ENCODE data around the gene KIFC1. TPM values are rescaled to one million over a fixed set of nuclear protein-coding genes. Genes with fewer than 3 reads are reported as not detected.
"Not testable (repeated sequence)": the region's sequence is repeated elsewhere in the genome, so short reads cannot be mapped to it uniquely, and the experiment has no call there.

Gene KIFC1
- 10 to 100 TPM in 1 of 4 donors, 1 to 10 TPM in 3; 4.1 to 14.6 (median 9.3) TPM for total RNA-seq

- TF ChIP-seq POLR2A (IDR thresholded peaks at IDR 0.05) = no peak
- TF ChIP-seq, protein P1, sequence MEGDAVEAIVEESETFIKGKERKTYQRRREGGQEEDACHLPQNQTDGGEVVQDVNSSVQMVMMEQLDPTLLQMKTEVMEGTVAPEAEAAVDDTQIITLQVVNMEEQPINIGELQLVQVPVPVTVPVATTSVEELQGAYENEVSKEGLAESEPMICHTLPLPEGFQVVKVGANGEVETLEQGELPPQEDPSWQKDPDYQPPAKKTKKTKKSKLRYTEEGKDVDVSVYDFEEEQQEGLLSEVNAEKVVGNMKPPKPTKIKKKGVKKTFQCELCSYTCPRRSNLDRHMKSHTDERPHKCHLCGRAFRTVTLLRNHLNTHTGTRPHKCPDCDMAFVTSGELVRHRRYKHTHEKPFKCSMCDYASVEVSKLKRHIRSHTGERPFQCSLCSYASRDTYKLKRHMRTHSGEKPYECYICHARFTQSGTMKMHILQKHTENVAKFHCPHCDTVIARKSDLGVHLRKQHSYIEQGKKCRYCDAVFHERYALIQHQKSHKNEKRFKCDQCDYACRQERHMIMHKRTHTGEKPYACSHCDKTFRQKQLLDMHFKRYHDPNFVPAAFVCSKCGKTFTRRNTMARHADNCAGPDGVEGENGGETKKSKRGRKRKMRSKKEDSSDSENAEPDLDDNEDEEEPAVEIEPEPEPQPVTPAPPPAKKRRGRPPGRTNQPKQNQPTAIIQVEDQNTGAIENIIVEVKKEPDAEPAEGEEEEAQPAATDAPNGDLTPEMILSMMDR (IDR thresholded peaks at IDR 0.05) = peak in 2 of 3 donors; percentile 78 to 99
- H3K4me3 ChIP-seq (ENCODE audit: low read depth, poor library complexity, severe bottlenecking) = peak within 1 kb of the TSS; percentile 17
- intact Hi-C loops (cut with DNase I; ENCODE audit: low total_unique reads) = no loop called here
- 0% methylated on average over 29 to 54 of the region's 67 CpGs for WGBS, 2 donors
- peak; percentile 99 to 100 for DNase-seq (ENCODE audit: low spot score in 2 of 2)
Observed at GRCh38 chr6:33391278-33391921, at the start of gene KIFC1. TSS of gene KIFC1 (plus strand) at chr6:33391823. CDS start at chr6:33391986, 163 bp downstream.

- DNase-seq (ENCODE audit: low spot score in 2 of 2); intact Hi-C loops (cut with DNase I; ENCODE audit: low total_unique reads): not testable (repeated sequence)
- WGBS, 2 donors = 91% methylated on average over 7 of the region's 7 CpGs
Observed at GRCh38 chr6:33343606-33343952, 48.0 kb upstream of the KIFC1 start.

GRCh38 chr6:33343953-33344611 is 47.5 kb upstream of the KIFC1 start:
- WGBS, 2 donors = 76 to 82% methylated on average over 6 of the region's 6 CpGs
- DNase-seq (ENCODE audit: low spot score in 2 of 2) = no peak
- TF ChIP-seq, protein P1 (IDR thresholded peaks at IDR 0.05) = no peak
- no peak for TF ChIP-seq POLR2A (IDR thresholded peaks at IDR 0.05)
- H3K4me3 ChIP-seq (ENCODE audit: low read depth, poor library complexity, severe bottlenecking) = no peak overlapping the region
- intact Hi-C loops (cut with DNase I; ENCODE audit: low total_unique reads) = no loop called here

More at GRCh38 chr6:33343606-33343952, 48.0 kb upstream of the KIFC1 start:
- H3K4me3 ChIP-seq (ENCODE audit: low read depth, poor library complexity, severe bottlenecking) = not testable (repeated sequence)

DNA sequence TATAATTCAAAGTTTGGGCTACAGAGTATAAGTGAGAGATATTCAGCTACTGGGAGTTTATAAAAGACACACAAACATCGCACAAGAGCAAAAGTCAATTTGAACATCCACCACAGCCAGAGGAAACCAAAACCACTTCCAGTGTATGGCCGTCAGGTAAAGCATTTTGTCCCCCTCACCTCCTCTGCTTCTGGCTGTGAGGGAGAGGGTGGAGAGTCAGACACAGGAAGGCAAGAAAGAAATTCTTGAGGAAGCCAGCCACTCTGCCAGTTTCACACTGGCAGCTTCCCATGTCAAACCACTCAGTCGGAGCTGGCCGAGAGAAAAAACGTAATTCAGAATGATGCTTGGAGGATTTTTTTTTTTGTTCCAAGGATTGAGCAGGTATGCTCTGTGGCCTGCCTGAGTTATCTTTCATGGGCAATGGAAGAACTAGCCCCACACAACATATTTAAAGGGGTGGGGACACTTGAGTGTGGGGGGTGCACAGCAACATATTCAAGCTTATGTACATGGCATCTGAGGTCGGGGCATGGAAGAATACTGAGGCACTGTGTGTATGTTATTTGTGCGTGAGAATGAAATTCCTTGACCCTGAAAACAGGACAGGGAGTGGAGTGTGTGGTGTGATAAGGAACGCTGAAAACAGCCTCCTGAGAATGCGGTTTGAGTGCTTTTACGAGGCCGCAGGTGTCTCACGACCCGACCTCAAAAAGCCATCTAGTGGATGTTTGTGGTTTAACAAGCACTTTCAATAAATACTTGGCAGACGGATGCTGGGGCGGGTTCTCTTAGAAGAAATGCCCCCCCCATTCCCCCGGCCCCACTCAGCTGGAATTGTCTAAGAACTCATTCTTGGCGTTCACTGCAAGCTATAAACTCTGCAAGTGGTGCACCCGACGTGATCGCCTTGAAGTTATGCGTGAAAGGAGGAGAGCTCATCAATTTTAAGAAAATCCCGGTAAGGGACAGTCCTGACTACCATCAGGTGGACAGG is 46.6 kb upstream of the KIFC1 start:
- intact Hi-C loops (cut with DNase I; ENCODE audit: low total_unique reads) = no loop called here
- no peak overlapping the region for H3K4me3 ChIP-seq (ENCODE audit: low read depth, poor library complexity, severe bottlenecking)
- 20% methylated on average over 22 of the region's 22 CpGs for WGBS, 2 donors
- DNase-seq (ENCODE audit: low spot score in 2 of 2) = peak; percentile 61 to 93
- TF ChIP-seq, protein P1 (IDR thresholded peaks at IDR 0.05) = no peak

DNA sequence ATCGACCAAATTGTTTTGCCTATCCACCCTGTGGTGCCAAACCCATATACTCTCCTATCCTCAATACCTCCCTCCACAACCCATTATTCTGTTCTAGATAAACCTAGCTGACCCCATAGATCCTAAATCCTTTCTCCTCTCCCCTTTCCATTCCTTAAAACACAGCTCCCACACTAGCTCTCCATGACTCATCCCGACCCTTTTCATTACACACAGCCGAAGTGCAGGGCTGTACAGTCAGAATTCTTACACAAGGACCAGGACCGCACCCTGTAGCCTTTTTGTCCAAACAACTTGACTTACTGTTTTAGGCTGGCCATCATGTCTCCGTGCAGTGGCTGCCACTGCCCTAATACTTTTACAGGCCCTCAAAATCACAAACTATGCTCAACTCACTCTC is 44.7 kb upstream of the KIFC1 start:
- intact Hi-C loops (cut with DNase I; ENCODE audit: low total_unique reads); H3K4me3 ChIP-seq (ENCODE audit: low read depth, poor library complexity, severe bottlenecking): not testable (repeated sequence)
- 69 to 72% methylated on average over 5 of the region's 5 CpGs for WGBS, 2 donors
- peak in 1 of 2 donors; percentile 40 for DNase-seq (ENCODE audit: low spot score in 2 of 2)

- 92 to 94% methylated on average over 5 of the region's 5 CpGs for WGBS, 2 donors
- DNase-seq (ENCODE audit: low spot score in 2 of 2) = no peak
- no peak overlapping the region for H3K4me3 ChIP-seq (ENCODE audit: low read depth, poor library complexity, severe bottlenecking)
- no peak for TF ChIP-seq POLR2A (IDR thresholded peaks at IDR 0.05)
- TF ChIP-seq, protein P1 (IDR thresholded peaks at IDR 0.05) = no peak
- intact Hi-C loops (cut with DNase I; ENCODE audit: low total_unique reads) = no loop called here
Observed at GRCh38 chr6:33347816-33348215, 43.8 kb upstream of the KIFC1 start.

GRCh38 chr6:33355860-33356259 is 35.8 kb upstream of the KIFC1 start:
- DNase-seq (ENCODE audit: low spot score in 2 of 2); intact Hi-C loops (cut with DNase I; ENCODE audit: low total_unique reads); H3K4me3 ChIP-seq (ENCODE audit: low read depth, poor library complexity, severe bottlenecking): not testable (repeated sequence)
- 60 to 67% methylated on average over 6 of the region's 6 CpGs for WGBS, 2 donors

All from lower leg skin (tissue), 4 donors.